Endothelial cell of umbilical vein (primary cell): ENCODE results near the gene AADACL4. TPM values are rescaled to one million over a fixed set of nuclear protein-coding genes. Genes with fewer than 3 reads are reported as not detected.

ENCODE experiments used
- BruUV-seq: library from RNA; stranded (reverse); fragments of 400-500 nt; replicated peaks from 2 replicates; lab custom pipeline; 2021; lab: Mats Ljungman, UMichigan
- CTCF ChIA-PET: fragments of 300-600, 350-600 bp; sonication (Branson Sonifier 250); formaldehyde crosslinking; loops from one replicate; lab custom pipeline; 2021; ENCODE audit warnings: antibody characterized with exemption, inconsistent platforms; lab: Charles Lee
- POLR2A ChIA-PET: fragments of 300-600, 350-600 bp; sonication (Branson Sonifier 250); formaldehyde crosslinking; loops from one replicate; lab custom pipeline; 2021; ENCODE audit warnings: antibody characterized with exemption, inconsistent platforms; lab: Charles Lee
- DNase-seq: peaks from one replicate; pipeline ENCODE4 v3.0.0-alpha.2; 2011; ENCODE audit warnings: low read depth, low spot score
- FAIRE-seq: peaks from 2 replicates; lab custom pipeline; 2011; peaks lifted over from hg19 to GRCh38; lab: Jason Lieb, UNC
- H2AFZ ChIP-seq: 2 replicates; pipeline ENCODE4 v1.6.0; 2012; ENCODE audit warnings: low read depth, low read length, control low read depth, inconsistent platforms
- H3K27ac ChIP-seq: 2 replicates; pipeline ENCODE4 v1.5.1; 2011; ENCODE audit warnings: low read depth, mild to moderate bottlenecking, control low read depth, low read length, moderate library complexity; ENCODE audit not compliant: insufficient read depth
- H3K27me3 ChIP-seq, 2 experiments: 2 replicates each; pipeline versions ENCODE4 v1.6.0 to v1.6.1; 2011; ENCODE audit warnings: low read length in 2 of 2, mixed read lengths in 1 of 2; ENCODE audit not compliant: control insufficient read depth in 2 of 2, insufficient read depth in 2 of 2
- H3K36me3 ChIP-seq, 2 experiments: 2 replicates in 1 of 2; 3 replicates in 1 of 2; pipeline ENCODE4 v1.5.1; 2011; ENCODE audit warnings: low read length in 2 of 2, mild to moderate bottlenecking in 1 of 2, moderate library complexity in 1 of 2; ENCODE audit not compliant: control insufficient read depth in 2 of 2, insufficient read depth in 2 of 2; ENCODE audit errors: extremely low read depth in 1 of 2
- H3K4me1 ChIP-seq: 3 replicates; pipeline ENCODE4 v1.5.1; 2011; ENCODE audit warnings: mild to moderate bottlenecking, low read length; ENCODE audit not compliant: control insufficient read depth, insufficient read depth; ENCODE audit errors: extremely low read depth
- H3K4me2 ChIP-seq: 2 replicates; pipeline ENCODE4 v1.6.1; 2011; ENCODE audit warnings: low read length, control low read depth, mixed read lengths; ENCODE audit not compliant: insufficient read depth
- H3K4me3 ChIP-seq, 3 experiments: fragments of 200-600 bp in 1 of 3; sonication (generic), shearing (Covaris generic) in 1 of 3; replicated peaks in 1 of 3; 2 replicates each; pipeline ENCODE4 v1.5.1; 2011 to 2016; ENCODE audit warnings: control low read depth in 3 of 3, low read length in 3 of 3, mild to moderate bottlenecking in 2 of 3, inconsistent platforms in 1 of 3, low read depth in 1 of 3, moderate library complexity in 1 of 3; ENCODE audit not compliant: insufficient read depth in 1 of 3
- H3K79me2 ChIP-seq: 2 replicates; pipeline ENCODE4 v1.6.0; 2012; ENCODE audit warnings: low read length, inconsistent platforms; ENCODE audit not compliant: control insufficient read depth, insufficient read depth
- H3K9ac ChIP-seq: replicated peaks from 2 replicates; pipeline ENCODE3; 2011; ENCODE audit warnings: low read length, control low read depth; ENCODE audit not compliant: insufficient read depth; ENCODE audit errors: extremely low read depth
- H3K9me1 ChIP-seq: replicated peaks from 3 replicates; pipeline ENCODE4 v1.6.0; 2011; ENCODE audit warnings: mild to moderate bottlenecking, low read length; ENCODE audit not compliant: control insufficient read depth, insufficient read depth; ENCODE audit errors: extremely low read depth
- H3K9me3 ChIP-seq: replicated peaks from 2 replicates; pipeline ENCODE4 v1.5.1; 2012; ENCODE audit warnings: low read length, inconsistent platforms; ENCODE audit not compliant: control insufficient read depth, insufficient read depth
- H4K20me1 ChIP-seq: replicated peaks from 2 replicates; pipeline ENCODE3; 2011; ENCODE audit warnings: mild to moderate bottlenecking, low read length; ENCODE audit not compliant: control insufficient read depth, insufficient read depth; ENCODE audit errors: extremely low read depth
- CTCF ChIP-seq, 2 donors: IDR thresholded peaks; 1 replicate in 1 of 2; 2 replicates in 1 of 2; pipeline ENCODE4 v1.5.1; 2011; ENCODE audit warnings: low read length in 2 of 2, mild to moderate bottlenecking in 2 of 2, moderate library complexity in 2 of 2, control low read depth in 1 of 2, inconsistent platforms in 1 of 2, low read depth in 1 of 2; ENCODE audit not compliant: insufficient read depth in 1 of 2; ENCODE audit errors: extremely low read depth in 1 of 2
- EZH2 ChIP-seq: IDR thresholded peaks from 2 replicates; pipeline ENCODE4 v1.6.1; 2012; ENCODE audit warnings: borderline replicate concordance, low read depth, mild to moderate bottlenecking, moderate library complexity, low read length, inconsistent platforms; ENCODE audit not compliant: severe bottlenecking
- FOS ChIP-seq: IDR thresholded peaks from 2 replicates; pipeline ENCODE4 v1.6.1; 2011; ENCODE audit warnings: mild to moderate bottlenecking, low read length, moderate library complexity, borderline replicate concordance; ENCODE audit not compliant: insufficient read depth
- GATA2 ChIP-seq: IDR thresholded peaks from 2 replicates; pipeline ENCODE4 v1.7.0; 2011; ENCODE audit warnings: low read depth, mild to moderate bottlenecking, moderate library complexity, mixed read lengths, low read length; ENCODE audit not compliant: insufficient read length, insufficient read depth
- JUN ChIP-seq: IDR thresholded peaks from 2 replicates; pipeline ENCODE4 v1.6.1; 2011; ENCODE audit warnings: borderline replicate concordance, low read depth; ENCODE audit not compliant: insufficient read length, insufficient read depth
- MAX ChIP-seq: IDR thresholded peaks from 2 replicates; pipeline ENCODE4 v1.6.1; 2011; ENCODE audit not compliant: insufficient read depth, insufficient read length
- MYC ChIP-seq: IDR thresholded peaks from one replicate; pipeline ENCODE4 v1.6.1; 2011; ENCODE audit warnings: mild to moderate bottlenecking, low read depth, low read length
- POLR2A ChIP-seq: IDR thresholded peaks from 2 replicates; pipeline ENCODE4 v1.6.1; 2012; ENCODE audit warnings: low read depth, mild to moderate bottlenecking, control low read depth, low read length
- POLR2AphosphoS5 ChIP-seq: IDR thresholded peaks from 2 replicates; pipeline ENCODE4 v1.6.1; 2012; ENCODE audit warnings: low read depth, mild to moderate bottlenecking, control low read depth, low read length, moderate library complexity; ENCODE audit not compliant: insufficient read depth
- dilution Hi-C: fragments of 300-500 bp; cut with MboI; formaldehyde crosslinking; loops from one replicate; pipeline ENCODE4 v1.15.0; 2019; ENCODE audit warnings: low sequenced_read_pairs; ENCODE audit not compliant: extremely low pct_ligation_motif_present
- intact Hi-C: fragments of 100-400 bp; cut with micrococcal nuclease; formaldehyde crosslinking; loops from one replicate; pipeline ENCODE4 v1.10.0; 2022
- polyA plus RNA-seq, 4 experiments: library from polyadenylated mRNA; depleted of rRNA in 3 of 4; stranded (reverse) in 3 of 4; unstranded in 1 of 4; fragments of >200 nt; gene quantifications; 2 replicates each; pipeline versions ENCODE4 v1.2.1 to v1.2.3, GENCODE V29; 2011 to 2012; ENCODE audit warnings: missing spikeins in 1 of 4
- total RNA-seq: library from RNA; stranded (reverse); gene quantifications from 2 replicates; pipeline ENCODE4 v1.2.3, GENCODE V29; 2021

The AADACL4 gene
- total and polyA plus RNA-seq, 2 donors (not counting 3 experiments of a cell fraction or from before 2014, with no cell fraction given) = not detected

- no peaks in the 10 kb centered on the region for H3K36me3 ChIP-seq
- FAIRE-seq = peak; percentile 72
- TF ChIP-seq POLR2A (no peak), CTCF (IDR thresholded peaks at IDR 0.05; ENCODE audit: extremely low read depth in 1 of 2, insufficient read depth in 1 of 2, low read depth in 1 of 2, low read length in 2 of 2) (no peak), MYC (no peak), GATA2 (no peak), EZH2 (no peak), FOS (no peak), MAX (no peak), POLR2AphosphoS5 (no peak), JUN (no peak)
- ChIA-PET CTCF (interaction anchor here (1.0 to 1.1 kb wide), 2 partner anchors 32 to 312 kb away, joined by 3 to 5 read pairs; no protein-coding TSS in a partner anchor), POLR2A (no interaction called here)
- BruUV-seq = no TSS peak
- no peaks in the 10 kb centered on the region for H4K20me1 ChIP-seq
- H2AFZ ChIP-seq = no peak overlapping the region
- H3K9ac ChIP-seq = no peak overlapping the region
- intact Hi-C loops = no loop called here
- no peaks in the 10 kb centered on the region for H3K9me1 ChIP-seq
- dilution Hi-C loops = no loop called here
- no peak overlapping the region for H3K4me2 ChIP-seq
- no peaks in the 10 kb centered on the region for H3K4me1 ChIP-seq
- no peaks in the 10 kb centered on the region for H3K79me2 ChIP-seq
- H3K4me3 ChIP-seq = no peak overlapping the region
- H3K9me3 ChIP-seq = no peaks in the 10 kb centered on the region
- no peak overlapping the region for H3K27ac ChIP-seq
- no peak for DNase-seq
- peaks cover 0 to 2% of the 10 kb centered on the region in 2 experiments for H3K27me3 ChIP-seq
Measured at GRCh38 chr1:12626888-12627287, 17.0 kb upstream of the AADACL4 start.
